Neural progenitor cell (in vitro differentiated cells): ENCODE results near the gene ADRB2.

ENCODE experiments used
- EZH2 ChIP-seq: fragments of 200-600 bp; sonication (generic); IDR thresholded peaks from 2 replicates; pipeline ENCODE4 v1.6.1; 2017; ENCODE audit warnings: antibody characterized with exemption, mild to moderate bottlenecking, moderate library complexity
- EZH2phosphoT487 ChIP-seq: fragments of 200-600 bp; sonication (generic); IDR thresholded peaks from 2 replicates; pipeline ENCODE4 v1.6.1; 2017; ENCODE audit warnings: antibody characterized with exemption
- TF ChIP-seq, protein P1 (sequence below): fragments of 200-600 bp; sonication (generic); IDR thresholded peaks from 2 replicates; pipeline ENCODE4 v1.5.1; 2017; ENCODE audit warnings: antibody characterized with exemption, mild to moderate bottlenecking

DNA sequence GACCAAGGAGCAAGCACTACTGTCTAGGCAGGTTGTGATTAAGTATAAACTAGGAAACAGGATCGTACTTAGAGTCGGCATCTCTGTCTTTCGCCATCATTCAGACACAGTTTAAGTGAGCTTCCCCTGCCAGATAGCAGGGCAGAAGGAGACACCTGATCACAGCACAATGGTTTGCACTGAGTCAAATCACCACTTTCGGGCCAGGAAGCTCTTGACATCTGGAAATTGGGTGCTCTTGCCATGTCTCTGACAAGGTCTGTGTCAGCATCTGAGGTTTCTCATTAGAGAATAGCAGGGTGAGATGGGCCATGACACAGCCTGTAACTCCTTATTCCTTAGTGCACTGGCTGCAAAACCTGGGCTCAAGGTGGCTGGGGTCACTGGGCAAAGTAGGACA, 8.3 kb downstream of the ADRB2 start:
- TF ChIP-seq, protein P1, sequence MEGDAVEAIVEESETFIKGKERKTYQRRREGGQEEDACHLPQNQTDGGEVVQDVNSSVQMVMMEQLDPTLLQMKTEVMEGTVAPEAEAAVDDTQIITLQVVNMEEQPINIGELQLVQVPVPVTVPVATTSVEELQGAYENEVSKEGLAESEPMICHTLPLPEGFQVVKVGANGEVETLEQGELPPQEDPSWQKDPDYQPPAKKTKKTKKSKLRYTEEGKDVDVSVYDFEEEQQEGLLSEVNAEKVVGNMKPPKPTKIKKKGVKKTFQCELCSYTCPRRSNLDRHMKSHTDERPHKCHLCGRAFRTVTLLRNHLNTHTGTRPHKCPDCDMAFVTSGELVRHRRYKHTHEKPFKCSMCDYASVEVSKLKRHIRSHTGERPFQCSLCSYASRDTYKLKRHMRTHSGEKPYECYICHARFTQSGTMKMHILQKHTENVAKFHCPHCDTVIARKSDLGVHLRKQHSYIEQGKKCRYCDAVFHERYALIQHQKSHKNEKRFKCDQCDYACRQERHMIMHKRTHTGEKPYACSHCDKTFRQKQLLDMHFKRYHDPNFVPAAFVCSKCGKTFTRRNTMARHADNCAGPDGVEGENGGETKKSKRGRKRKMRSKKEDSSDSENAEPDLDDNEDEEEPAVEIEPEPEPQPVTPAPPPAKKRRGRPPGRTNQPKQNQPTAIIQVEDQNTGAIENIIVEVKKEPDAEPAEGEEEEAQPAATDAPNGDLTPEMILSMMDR, result no peak
- TF ChIP-seq EZH2phosphoT487 (no peak), EZH2 (no peak)
